Measurements from ENCODE around the gene NEK2. TPM values are rescaled to one million over a fixed set of nuclear protein-coding genes. Genes with fewer than 3 reads are reported as not detected.

Gene NEK2
- total RNA-seq, 2 donors from 2014 or later, result 42.3 to 101 TPM

DNA sequence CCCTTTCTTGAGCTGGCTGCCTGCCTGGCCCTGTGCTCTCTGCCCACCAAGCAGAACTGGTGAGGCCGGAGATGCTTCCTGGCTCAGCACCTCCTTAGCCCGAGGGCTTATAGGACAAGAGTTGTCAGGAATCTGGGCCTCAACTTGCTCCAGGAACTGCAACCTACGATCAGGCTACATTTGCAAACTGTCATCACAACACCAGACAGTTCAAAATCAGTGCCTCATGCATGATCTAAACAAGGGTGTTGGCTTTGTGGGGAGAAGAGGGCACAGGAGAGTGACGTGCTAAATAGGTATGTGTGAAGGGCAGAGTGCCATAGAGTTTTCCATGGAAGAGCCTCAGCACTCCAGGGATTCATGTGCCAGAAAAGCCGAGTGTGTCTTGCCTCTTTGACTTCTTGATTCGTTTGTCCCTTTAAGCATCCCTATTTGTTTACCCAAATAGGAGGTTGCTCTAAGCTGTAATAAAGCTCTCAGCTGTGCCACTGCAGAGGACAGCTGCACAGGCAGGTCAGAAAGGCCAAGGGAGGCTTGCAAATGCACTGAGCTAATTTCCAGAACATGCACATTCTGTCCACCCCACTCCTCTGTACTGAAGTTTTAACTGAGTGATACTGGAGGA lies 30.2 kb upstream of the NEK2 start:
- TF ChIP-seq, protein P1, sequence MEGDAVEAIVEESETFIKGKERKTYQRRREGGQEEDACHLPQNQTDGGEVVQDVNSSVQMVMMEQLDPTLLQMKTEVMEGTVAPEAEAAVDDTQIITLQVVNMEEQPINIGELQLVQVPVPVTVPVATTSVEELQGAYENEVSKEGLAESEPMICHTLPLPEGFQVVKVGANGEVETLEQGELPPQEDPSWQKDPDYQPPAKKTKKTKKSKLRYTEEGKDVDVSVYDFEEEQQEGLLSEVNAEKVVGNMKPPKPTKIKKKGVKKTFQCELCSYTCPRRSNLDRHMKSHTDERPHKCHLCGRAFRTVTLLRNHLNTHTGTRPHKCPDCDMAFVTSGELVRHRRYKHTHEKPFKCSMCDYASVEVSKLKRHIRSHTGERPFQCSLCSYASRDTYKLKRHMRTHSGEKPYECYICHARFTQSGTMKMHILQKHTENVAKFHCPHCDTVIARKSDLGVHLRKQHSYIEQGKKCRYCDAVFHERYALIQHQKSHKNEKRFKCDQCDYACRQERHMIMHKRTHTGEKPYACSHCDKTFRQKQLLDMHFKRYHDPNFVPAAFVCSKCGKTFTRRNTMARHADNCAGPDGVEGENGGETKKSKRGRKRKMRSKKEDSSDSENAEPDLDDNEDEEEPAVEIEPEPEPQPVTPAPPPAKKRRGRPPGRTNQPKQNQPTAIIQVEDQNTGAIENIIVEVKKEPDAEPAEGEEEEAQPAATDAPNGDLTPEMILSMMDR (conservative IDR thresholded peaks at IDR 0.05), result no peak
- no peak overlapping the region for H3K27ac Mint-ChIP-seq
- no peaks in the 10 kb centered on the region for H3K4me1 ChIP-seq (ENCODE audit: control insufficient read depth, insufficient read depth, low read length)
- WGBS, 2 experiments (ENCODE audit: insufficient coverage in 1 of 2, insufficient read length in 1 of 2), result 86 to 89% methylated on average over 4 to 6 of the region's 6 CpGs
- H3K9me3 Mint-ChIP-seq, result peaks cover 2% of the 10 kb centered on the region
- H3K27me3 Mint-ChIP-seq (ENCODE audit: insufficient read depth), result peaks cover 24% of the 10 kb centered on the region
- no peak overlapping the region for H3K4me3 Mint-ChIP-seq
- no peaks in the 10 kb centered on the region for H3K36me3 ChIP-seq (ENCODE audit: control insufficient read depth, insufficient read depth, low read length)
- peaks cover 7% of the 10 kb centered on the region for H3K4me1 Mint-ChIP-seq
- H3K36me3 Mint-ChIP-seq (ENCODE audit: low read depth), result no peaks in the 10 kb centered on the region
- no peak overlapping the region for H3K9ac ChIP-seq (ENCODE audit: extremely low read depth, low read length, poor library complexity, severe bottlenecking)
- H3K4me3 ChIP-seq (ENCODE audit: low read length), result no peak overlapping the region
- H3K27me3 ChIP-seq (ENCODE audit: control insufficient read depth, insufficient read depth, low read length, poor library complexity, severe bottlenecking), result no peaks in the 10 kb centered on the region
- DNase-seq, result no peak
- no peak overlapping the region for H3K27ac ChIP-seq (ENCODE audit: low read depth, low read length)
- H3K9me3 ChIP-seq (ENCODE audit: control insufficient read depth, low read length), result no peaks in the 10 kb centered on the region

- peaks cover 2% of the 10 kb centered on the region for H3K9me3 Mint-ChIP-seq
- H3K27ac ChIP-seq (ENCODE audit: low read depth, low read length), result no peak overlapping the region
- H3K36me3 Mint-ChIP-seq (ENCODE audit: low read depth), result no peaks in the 10 kb centered on the region
- 89% methylated on average over 3 of the region's 3 CpGs; no CpG with 5 or more reads in 1 of the 2 experiments for WGBS, 2 experiments (ENCODE audit: insufficient coverage in 1 of 2, insufficient read length in 1 of 2)
- no peaks in the 10 kb centered on the region for H3K9me3 ChIP-seq (ENCODE audit: control insufficient read depth, low read length)
- TF ChIP-seq, protein P1 (conservative IDR thresholded peaks at IDR 0.05), result no peak
- peaks cover 10% of the 10 kb centered on the region for H3K4me1 Mint-ChIP-seq
- no peak overlapping the region for H3K9ac ChIP-seq (ENCODE audit: extremely low read depth, low read length, poor library complexity, severe bottlenecking)
- no peak for DNase-seq
- H3K4me1 ChIP-seq (ENCODE audit: control insufficient read depth, insufficient read depth, low read length), result no peaks in the 10 kb centered on the region
- H3K36me3 ChIP-seq (ENCODE audit: control insufficient read depth, insufficient read depth, low read length), result no peaks in the 10 kb centered on the region
- H3K27me3 Mint-ChIP-seq (ENCODE audit: insufficient read depth), result peaks cover 34% of the 10 kb centered on the region
- no peaks in the 10 kb centered on the region for H3K27me3 ChIP-seq (ENCODE audit: control insufficient read depth, insufficient read depth, low read length, poor library complexity, severe bottlenecking)
- H3K27ac Mint-ChIP-seq, result no peak overlapping the region
- H3K4me3 ChIP-seq (ENCODE audit: low read length), result no peak overlapping the region
- no peak overlapping the region for H3K4me3 Mint-ChIP-seq
Observed at GRCh38 chr1:211704543-211704942, 29.1 kb upstream of the NEK2 start.

GRCh38 chr1:211703812-211704537 lies 28.6 kb upstream of the NEK2 start:
- Histone ChIP-seq H3K4me1 (ENCODE audit: control insufficient read depth, insufficient read depth, low read length) (no peaks in the 10 kb centered on the region), H3K36me3 (ENCODE audit: control insufficient read depth, insufficient read depth, low read length) (no peaks in the 10 kb centered on the region), H3K9ac (ENCODE audit: extremely low read depth, low read length, poor library complexity, severe bottlenecking) (no peak overlapping the region), H3K27ac (ENCODE audit: low read depth, low read length) (no peak overlapping the region), H3K27me3 (ENCODE audit: control insufficient read depth, insufficient read depth, low read length, poor library complexity, severe bottlenecking) (no peaks in the 10 kb centered on the region), H3K9me3 (ENCODE audit: control insufficient read depth, low read length) (no peaks in the 10 kb centered on the region), H3K4me3 (ENCODE audit: low read length) (no peak overlapping the region)
- H3K4me3 Mint-ChIP-seq, result no peak overlapping the region
- DNase-seq, result no peak
- WGBS, 2 experiments (ENCODE audit: insufficient coverage in 1 of 2, insufficient read length in 1 of 2), result 88 to 94% methylated on average over 10 to 11 of the region's 11 CpGs
- H3K27ac Mint-ChIP-seq, result no peak overlapping the region
- no peaks in the 10 kb centered on the region for H3K36me3 Mint-ChIP-seq (ENCODE audit: low read depth)
- peaks cover 13% of the 10 kb centered on the region for H3K4me1 Mint-ChIP-seq
- peaks cover 38% of the 10 kb centered on the region for H3K27me3 Mint-ChIP-seq (ENCODE audit: insufficient read depth)
- TF ChIP-seq, protein P1 (conservative IDR thresholded peaks at IDR 0.05), result no peak
- H3K9me3 Mint-ChIP-seq, result peaks cover 2% of the 10 kb centered on the region
